AG08396 (cell line): ENCODE measurements around the gene UBA5.

Experiments
- DNase-seq: peaks from one replicate; pipeline ENCODE4 v3.0.0; 2012; ENCODE audit warnings: low spot score, mixed read lengths

Gene UBA5

DNA sequence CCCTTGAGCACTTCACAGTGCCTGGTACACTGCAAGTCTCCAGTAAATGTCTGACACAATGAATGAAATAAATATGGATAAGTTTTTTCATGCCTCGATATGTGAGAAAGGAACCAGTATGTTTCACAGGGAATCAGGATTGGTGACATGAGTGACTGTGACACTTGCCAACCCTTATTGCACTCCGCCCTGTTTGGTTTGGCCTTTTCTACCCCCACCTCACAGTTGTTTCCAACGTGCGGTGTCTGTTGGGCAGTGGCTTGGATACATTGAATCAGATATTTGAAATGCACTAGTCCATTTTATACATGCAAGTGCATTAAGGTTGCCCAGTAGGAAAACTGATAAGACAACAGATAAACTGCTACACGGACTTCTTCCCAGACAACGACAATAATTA is 60.1 kb downstream of the UBA5 start:
- no peak for DNase-seq

GRCh38 chr3:132721479-132722164 is 61.5 kb downstream of the UBA5 start:
- DNase-seq: peak; percentile 66

- peak; percentile 98 for DNase-seq
Measured at GRCh38 chr3:132722165-132723023, 62.3 kb downstream of the UBA5 start, which contains the start of gene NPHP3. Gene NPHP3, minus strand, starts transcription at chr3:132722409. Its CDS starts 54 bp downstream, at chr3:132722355.

- DNase-seq: peak; percentile 3
Measured at GRCh38 chr3:132723024-132723950, 63.2 kb downstream of the UBA5 start.

- no peak for DNase-seq
Measured at GRCh38 chr3:132726341-132726823, 66.3 kb downstream of the UBA5 start.
